A549 (cell line): ENCODE results near the gene PAPLN. TPM values are rescaled to one million over a fixed set of nuclear protein-coding genes. Genes with fewer than 3 reads are reported as not detected.
A peak's percentile ranks its signal among the peaks of the same experiment; 100 is the strongest.

Source experiments
- ATAC-seq, 2 experiments: fragments of 200-7000 bp in 1 of 2; fragments of >200 bp in 1 of 2; cut with Nextera tagmentation in 1 of 2; cut with Tn5 transposase in 1 of 2; 3 replicates each; pipeline versions ENCODE4 v1.8.0 to v1.9.1; 2018 to 2020; ENCODE audit warnings: mild to moderate bottlenecking in 1 of 2, moderate library complexity in 1 of 2
- CTCF ChIA-PET: fragments of 300-600 bp; sonication (Branson Sonifier 250); formaldehyde crosslinking; extraction: SDS; loops from one replicate; lab custom pipeline; 2021; ENCODE audit warnings: antibody characterized with exemption, inconsistent platforms; lab: Yijun Ruan, JAX
- POLR2A ChIA-PET: fragments of 350-600 bp; formaldehyde crosslinking; extraction: SDS; loops from one replicate; lab custom pipeline; 2021; ENCODE audit warnings: antibody characterized with exemption, inconsistent platforms; lab: Yijun Ruan, JAX
- DNase-seq, 2 experiments: peaks; one replicate each; pipeline versions ENCODE4 v3.0.0 to v3.0.0-alpha.2; 2011 to 2016; ENCODE audit warnings: low read depth in 1 of 2, low spot score in 1 of 2
- FAIRE-seq: peaks from 2 replicates; lab custom pipeline; 2011; peaks lifted over from hg19 to GRCh38; lab: Jason Lieb, UNC
- H3K27ac ChIP-seq, 2 experiments: fragments of >200 bp; sonication (Bioruptor Twin); formaldehyde crosslinking; 3 replicates each; pipeline ENCODE4 v1.5.1; 2016 to 2017
- H3K4me1 ChIP-seq: fragments of >200 bp; sonication (Bioruptor Twin); formaldehyde crosslinking; 3 replicates; pipeline ENCODE4 v1.6.1; 2016
- H3K4me2 ChIP-seq: fragments of >200 bp; sonication (Bioruptor Twin); formaldehyde crosslinking; 3 replicates; pipeline ENCODE4 v1.6.1; 2016
- H3K4me3 ChIP-seq: fragments of >200 bp; sonication (Bioruptor Twin); formaldehyde crosslinking; 3 replicates; pipeline ENCODE4 v1.5.1; 2016
- H3K9me3 ChIP-seq: fragments of >200 bp; sonication (Bioruptor Twin); formaldehyde crosslinking; 3 replicates; pipeline ENCODE4 v1.6.1; 2016
- CEBPB ChIP-seq, 2 experiments: fragments of >200 bp in 1 of 2; sonication (Bioruptor Twin) in 1 of 2; formaldehyde crosslinking in 1 of 2; IDR thresholded peaks; 2 replicates each; pipeline ENCODE4 v1.6.1; 2012 to 2016
- CHD2 ChIP-seq: fragments of 150-350 bp; IDR thresholded peaks from 2 replicates; pipeline ENCODE4 v1.6.1; 2014; ENCODE audit warnings: low read length; ENCODE audit not compliant: partially characterized antibody
- EP300 ChIP-seq, 2 experiments: fragments of >200 bp; sonication (Bioruptor Twin); formaldehyde crosslinking; IDR thresholded peaks; 2 replicates in 1 of 2; 3 replicates in 1 of 2; pipeline ENCODE4 v1.6.1; 2016 to 2017
- GATA3 ChIP-seq: IDR thresholded peaks from 2 replicates; pipeline ENCODE4 v1.6.1; 2012; ENCODE audit warnings: borderline replicate concordance
- HDAC2 ChIP-seq: fragments of 200-600 bp; sonication (generic); IDR thresholded peaks from 2 replicates; pipeline ENCODE4 v1.6.1; 2016
- HEYL ChIP-seq: fragments of 250-450 bp; sonication (Bioruptor Pico); IDR thresholded peaks from 2 replicates; pipeline ENCODE4 v1.8.0; 2021; ENCODE audit warnings: mild to moderate bottlenecking, moderate library complexity
- HOXA7 ChIP-seq: fragments of 250-450 bp; sonication (Bioruptor Pico); IDR thresholded peaks from 2 replicates; pipeline ENCODE4 v1.5.0; 2020; ENCODE audit warnings: mild to moderate bottlenecking, moderate library complexity
- JUN ChIP-seq, 2 experiments: fragments of >200 bp; sonication (Bioruptor Twin); formaldehyde crosslinking; IDR thresholded peaks; 2 replicates in 1 of 2; 3 replicates in 1 of 2; pipeline ENCODE4 v1.6.1; 2016 to 2017
- KDM1A ChIP-seq: fragments of 200-600 bp; sonication (generic); IDR thresholded peaks from 2 replicates; pipeline ENCODE4 v1.6.1; 2016; ENCODE audit warnings: low read depth, mild to moderate bottlenecking
- POLR2A ChIP-seq: IDR thresholded peaks from 2 replicates; pipeline ENCODE4 v1.6.1; 2012; ENCODE audit warnings: mild to moderate bottlenecking, low read length
- RARB ChIP-seq: fragments of 250-450 bp; sonication (Bioruptor Pico); IDR thresholded peaks from 2 replicates; pipeline ENCODE4 v1.8.0; 2021; ENCODE audit warnings: mild to moderate bottlenecking, moderate library complexity
- SMC3 ChIP-seq: fragments of >200 bp; sonication (Bioruptor Twin); formaldehyde crosslinking; IDR thresholded peaks from 3 replicates; pipeline ENCODE4 v1.6.1; 2018; ENCODE audit warnings: inconsistent platforms
- TP53 ChIP-seq: fragments of 250-450 bp; sonication (Bioruptor Pico); IDR thresholded peaks from 2 replicates; pipeline ENCODE4 v1.5.0; 2021; ENCODE audit warnings: mild to moderate bottlenecking, moderate library complexity
- ZSCAN20 ChIP-seq: fragments of 250-450 bp; sonication (Bioruptor Pico); IDR thresholded peaks from 2 replicates; pipeline ENCODE4 v1.8.0; 2022; ENCODE audit warnings: mild to moderate bottlenecking, moderate library complexity
- WGBS: methylation state at CpG from one replicate; pipeline ENCODE4 v1.1.6; 2017; ENCODE audit errors: missing lambda C conversion rate; 5-methylcytosine and 5-hydroxymethylcytosine counted together
- polyA plus RNA-seq, 4 experiments: library from polyadenylated mRNA; depleted of rRNA in 3 of 4; stranded (reverse); fragments of >200 nt; fragmentation: RNase III in 1 of 4; extraction: RNeasy Plus Mini Kit Qiagen cat#74134 plus additional on column Dnase treatment in 1 of 4; gene quantifications; 2 replicates in 3 of 4; 3 replicates in 1 of 4; pipeline ENCODE4 v1.2.3, GENCODE V29; 2011 to 2017
- TF ChIP-seq, protein P1 (sequence below): fragments of >200 bp; sonication (Bioruptor Twin); formaldehyde crosslinking; IDR thresholded peaks from 3 replicates; pipeline ENCODE4 v1.6.1; 2016
- TF ChIP-seq, protein P2 (sequence below): fragments of >200 bp; sonication (Bioruptor Twin); formaldehyde crosslinking; IDR thresholded peaks from 2 replicates; pipeline ENCODE4 v1.6.1; 2016
- TF ChIP-seq, protein P3 (sequence below): IDR thresholded peaks from 2 replicates; pipeline ENCODE4 v1.6.1; 2012

The PAPLN gene
- polyA plus RNA-seq, 2 of the 4 experiments (the other 2 are of a cell fraction), result 4.3 to 5.0 TPM

DNA sequence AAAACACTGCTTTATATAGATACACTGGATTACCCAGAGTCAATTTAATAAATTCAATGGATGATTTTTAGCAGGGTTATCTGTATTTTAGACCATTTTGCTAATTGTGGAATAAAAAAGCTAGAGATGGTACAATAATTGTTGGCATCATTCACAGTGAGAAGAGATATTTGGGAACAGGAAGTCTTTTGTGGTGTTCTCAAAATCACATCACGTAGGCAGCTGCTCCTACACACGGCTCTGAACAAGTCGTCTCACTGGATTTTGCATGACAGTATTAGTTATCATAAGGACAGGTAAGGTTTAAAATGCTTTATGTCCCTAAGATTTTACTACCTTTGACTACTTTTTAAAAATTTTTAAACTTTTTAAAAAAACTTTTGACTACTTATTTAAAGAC, 52.0 kb downstream of the PAPLN start:
- DNase-seq, result no peak
- Histone ChIP-seq H3K4me3 (no peak overlapping the region), H3K4me1 (no peaks in the 10 kb centered on the region), H3K4me2 (no peak overlapping the region), H3K9me3 (no peaks in the 10 kb centered on the region), H3K27ac (no peak overlapping the region)
- ChIA-PET CTCF (interaction anchor here (1.0 to 4.0 kb wide), 6 partner anchors 10 to 182 kb away, joined by 3 to 19 read pairs (median 4); no protein-coding TSS in a partner anchor), POLR2A (no interaction called here)
- TF ChIP-seq TP53 (CRISPR knock-in tag), result no peak
- TF ChIP-seq, protein P1, sequence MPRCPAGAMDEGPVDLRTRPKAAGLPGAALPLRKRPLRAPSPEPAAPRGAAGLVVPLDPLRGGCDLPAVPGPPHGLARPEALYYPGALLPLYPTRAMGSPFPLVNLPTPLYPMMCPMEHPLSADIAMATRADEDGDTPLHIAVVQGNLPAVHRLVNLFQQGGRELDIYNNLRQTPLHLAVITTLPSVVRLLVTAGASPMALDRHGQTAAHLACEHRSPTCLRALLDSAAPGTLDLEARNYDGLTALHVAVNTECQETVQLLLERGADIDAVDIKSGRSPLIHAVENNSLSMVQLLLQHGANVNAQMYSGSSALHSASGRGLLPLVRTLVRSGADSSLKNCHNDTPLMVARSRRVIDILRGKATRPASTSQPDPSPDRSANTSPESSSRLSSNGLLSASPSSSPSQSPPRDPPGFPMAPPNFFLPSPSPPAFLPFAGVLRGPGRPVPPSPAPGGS, result no peak
- no peak for TF ChIP-seq EP300 (IDR thresholded peaks at IDR 0.05)
- TF ChIP-seq POLR2A, result no peak
- TF ChIP-seq ZSCAN20 (CRISPR knock-in tag), result no peak
- ATAC-seq, result no peak
- no peak for FAIRE-seq
- WGBS, result 91% methylated on average over 3 of the region's 3 CpGs

DNA sequence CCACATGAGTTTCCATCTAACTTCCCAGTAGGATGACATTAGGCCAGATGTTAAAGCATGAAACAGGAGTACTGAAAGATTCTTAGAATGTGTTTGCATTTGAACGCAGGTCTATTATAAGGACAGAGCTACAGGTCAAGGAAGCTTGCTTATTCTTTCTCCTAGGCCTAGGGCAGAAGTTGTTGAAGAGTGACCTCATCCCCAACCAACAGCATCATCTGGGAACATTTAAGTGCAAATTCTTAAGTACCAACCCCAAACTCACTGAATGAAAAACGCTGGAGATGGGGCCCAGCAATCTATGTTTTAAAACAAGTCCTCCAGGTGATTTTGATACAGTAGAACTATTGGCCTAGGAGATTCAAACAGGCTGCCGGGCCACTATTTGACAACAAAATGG, 52.4 kb downstream of the PAPLN start:
- Histone ChIP-seq H3K4me2 (no peak overlapping the region), H3K4me3 (no peak overlapping the region), H3K4me1 (no peaks in the 10 kb centered on the region), H3K27ac (no peak overlapping the region), H3K9me3 (no peaks in the 10 kb centered on the region)
- 84% methylated on average over 3 of the region's 3 CpGs for WGBS
- POLR2A ChIA-PET, result no interaction called here
- CTCF ChIA-PET, result interaction anchor here (1.0 to 4.0 kb wide), 6 partner anchors 10 to 182 kb away, joined by 3 to 19 read pairs (median 4); no protein-coding TSS in a partner anchor
- ATAC-seq (no peak), FAIRE-seq (no peak), DNase-seq (no peak)
- TF ChIP-seq KDM1A (no peak), HOXA7 (CRISPR knock-in tag) (no peak)

- POLR2A ChIA-PET, result no interaction called here
- WGBS, result 81% methylated on average over 4 of the region's 4 CpGs
- no peak overlapping the region for H3K27ac ChIP-seq
- no peak for FAIRE-seq
- no peak overlapping the region for H3K4me3 ChIP-seq
- DNase-seq, result no peak
- H3K4me2 ChIP-seq, result no peak overlapping the region
- peaks cover under 1% of the 10 kb centered on the region for H3K4me1 ChIP-seq
- no peaks in the 10 kb centered on the region for H3K9me3 ChIP-seq
- TF ChIP-seq RARB (CRISPR knock-in tag) (no peak), CHD2 (no peak), SMC3 (no peak), HDAC2 (no peak), HEYL (CRISPR knock-in tag) (no peak)
- TF ChIP-seq, protein P2, sequence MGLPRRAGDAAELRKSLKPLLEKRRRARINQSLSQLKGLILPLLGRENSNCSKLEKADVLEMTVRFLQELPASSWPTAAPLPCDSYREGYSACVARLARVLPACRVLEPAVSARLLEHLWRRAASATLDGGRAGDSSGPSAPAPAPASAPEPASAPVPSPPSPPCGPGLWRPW, result no peak
- TF ChIP-seq, protein P3, sequence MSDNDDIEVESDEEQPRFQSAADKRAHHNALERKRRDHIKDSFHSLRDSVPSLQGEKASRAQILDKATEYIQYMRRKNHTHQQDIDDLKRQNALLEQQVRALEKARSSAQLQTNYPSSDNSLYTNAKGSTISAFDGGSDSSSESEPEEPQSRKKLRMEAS, result no peak
- CTCF ChIA-PET, result interaction anchor here (0.7 to 4.0 kb wide), 6 partner anchors 11 to 181 kb away, joined by 3 to 19 read pairs (median 4); no protein-coding TSS in a partner anchor
- ATAC-seq, result no peak
Observed at GRCh38 chr14:73290279-73290678, 53.0 kb downstream of the PAPLN start.

- Histone ChIP-seq H3K4me2 (no peak overlapping the region), H3K9me3 (no peaks in the 10 kb centered on the region), H3K27ac (no peak overlapping the region), H3K4me3 (no peak overlapping the region), H3K4me1 (peaks cover 23% of the 10 kb centered on the region)
- 89% methylated on average over 12 of the region's 12 CpGs for WGBS
- TF ChIP-seq JUN (IDR thresholded peaks at IDR 0.05) (no peak), CEBPB (IDR thresholded peaks at IDR 0.05) (peak in 1 of 2 experiments; percentile 11; a peak in 1 of 4 replicates), EP300 (IDR thresholded peaks at IDR 0.05) (no peak), GATA3 (no peak)
- ChIA-PET CTCF (interaction anchor here (0.6 to 3.8 kb wide), 41 partner anchors 9 to 1700 kb away, joined by 3 to 176 read pairs (median 6); partner anchors contain the start of gene NUMB), POLR2A (interaction anchor here (1.3 kb wide), 1 partner anchor 178 kb away, joined by 8 read pairs; no protein-coding TSS in a partner anchor)
- FAIRE-seq (no peak), ATAC-seq (no peak), DNase-seq (no peak)
Observed at GRCh38 chr14:73293782-73294781, 56.8 kb downstream of the PAPLN start.
